Measurements from ENCODE around the gene ARID1B.

Gene ARID1B

DNA sequence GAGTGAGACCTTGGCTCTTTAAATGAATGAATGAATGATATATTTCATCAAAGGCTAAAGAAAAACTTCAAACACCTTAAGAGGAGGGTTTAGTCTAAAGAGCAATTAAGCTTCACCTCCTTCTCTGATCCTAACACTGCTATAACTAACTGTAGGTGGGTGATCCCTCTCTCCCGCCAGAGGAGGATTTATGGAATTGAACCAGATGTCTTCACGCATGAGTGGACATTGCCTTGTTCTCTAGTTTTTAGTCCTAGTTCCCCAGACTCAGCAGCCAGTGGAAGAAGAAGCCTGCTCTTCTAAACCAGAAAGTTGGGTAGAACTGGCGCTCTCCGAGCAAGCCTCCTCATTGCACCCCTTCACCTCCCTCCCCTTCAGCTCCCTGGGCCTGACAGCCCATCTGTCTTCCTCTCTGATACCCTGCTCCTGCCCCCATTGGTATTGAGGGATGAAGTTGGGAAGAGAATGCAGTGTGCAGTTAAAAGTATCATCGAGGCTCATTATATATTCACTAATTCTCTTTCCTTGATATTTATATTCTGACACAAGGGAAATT lies 142.7 kb downstream of the ARID1B start:
- CTCF ChIA-PET, result interaction anchor here (1.0 to 1.8 kb wide), 4 partner anchors 10 to 36 kb away, joined by 3 to 5 read pairs (median 4); no protein-coding TSS in a partner anchor
- DNase-seq (ENCODE audit: extremely low spot score), result no peak

GRCh38 chr6:156924246-156924645 lies 147.1 kb downstream of the ARID1B start:
- TF ChIP-seq, protein P1, sequence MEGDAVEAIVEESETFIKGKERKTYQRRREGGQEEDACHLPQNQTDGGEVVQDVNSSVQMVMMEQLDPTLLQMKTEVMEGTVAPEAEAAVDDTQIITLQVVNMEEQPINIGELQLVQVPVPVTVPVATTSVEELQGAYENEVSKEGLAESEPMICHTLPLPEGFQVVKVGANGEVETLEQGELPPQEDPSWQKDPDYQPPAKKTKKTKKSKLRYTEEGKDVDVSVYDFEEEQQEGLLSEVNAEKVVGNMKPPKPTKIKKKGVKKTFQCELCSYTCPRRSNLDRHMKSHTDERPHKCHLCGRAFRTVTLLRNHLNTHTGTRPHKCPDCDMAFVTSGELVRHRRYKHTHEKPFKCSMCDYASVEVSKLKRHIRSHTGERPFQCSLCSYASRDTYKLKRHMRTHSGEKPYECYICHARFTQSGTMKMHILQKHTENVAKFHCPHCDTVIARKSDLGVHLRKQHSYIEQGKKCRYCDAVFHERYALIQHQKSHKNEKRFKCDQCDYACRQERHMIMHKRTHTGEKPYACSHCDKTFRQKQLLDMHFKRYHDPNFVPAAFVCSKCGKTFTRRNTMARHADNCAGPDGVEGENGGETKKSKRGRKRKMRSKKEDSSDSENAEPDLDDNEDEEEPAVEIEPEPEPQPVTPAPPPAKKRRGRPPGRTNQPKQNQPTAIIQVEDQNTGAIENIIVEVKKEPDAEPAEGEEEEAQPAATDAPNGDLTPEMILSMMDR (IDR thresholded peaks at IDR 0.05; ENCODE audit: control extremely low read depth, extremely low read depth, low read depth, missing control alignments), result no peak
- no peak for DNase-seq (ENCODE audit: extremely low spot score)
- CTCF ChIA-PET, result interaction anchor here (1.0 to 2.1 kb wide), 9 partner anchors 9 to 40 kb away, joined by 3 to 6 read pairs (median 3); no protein-coding TSS in a partner anchor
- POLR2A ChIA-PET, result no interaction called here

More for the DNA sequence above, 142.7 kb downstream of the ARID1B start:
- TF ChIP-seq, protein P1 (IDR thresholded peaks at IDR 0.05; ENCODE audit: control extremely low read depth, extremely low read depth, low read depth, missing control alignments), result no peak
- POLR2A ChIA-PET, result no interaction called here

DNA sequence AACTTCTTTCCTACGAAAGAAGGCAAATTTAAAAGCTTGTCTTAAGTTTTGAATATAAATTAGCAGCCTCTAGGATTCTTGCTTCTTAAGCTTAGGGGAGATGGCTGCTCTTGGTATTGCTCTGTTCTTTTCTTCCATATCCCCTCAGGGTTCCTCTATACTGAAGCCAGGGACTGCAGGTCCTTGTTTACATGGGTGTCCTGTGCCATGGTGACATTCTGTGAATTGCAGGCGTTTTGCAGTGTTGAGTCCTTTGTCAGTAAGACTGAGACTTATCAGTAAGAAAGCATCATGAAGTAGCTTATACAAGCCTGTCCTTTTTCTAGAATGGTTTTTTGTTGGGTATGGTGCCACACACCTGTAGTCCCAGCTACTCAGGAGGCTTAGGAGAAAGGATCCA lies 147.8 kb downstream of the ARID1B start:
- TF ChIP-seq, protein P1 (IDR thresholded peaks at IDR 0.05; ENCODE audit: control extremely low read depth, extremely low read depth, low read depth, missing control alignments), result no peak
- POLR2A ChIA-PET, result no interaction called here
- CTCF ChIA-PET, result interaction anchor here (0.9 to 2.1 kb wide), 11 partner anchors 9 to 360 kb away, joined by 3 to 6 read pairs (median 3); no protein-coding TSS in a partner anchor

DNA sequence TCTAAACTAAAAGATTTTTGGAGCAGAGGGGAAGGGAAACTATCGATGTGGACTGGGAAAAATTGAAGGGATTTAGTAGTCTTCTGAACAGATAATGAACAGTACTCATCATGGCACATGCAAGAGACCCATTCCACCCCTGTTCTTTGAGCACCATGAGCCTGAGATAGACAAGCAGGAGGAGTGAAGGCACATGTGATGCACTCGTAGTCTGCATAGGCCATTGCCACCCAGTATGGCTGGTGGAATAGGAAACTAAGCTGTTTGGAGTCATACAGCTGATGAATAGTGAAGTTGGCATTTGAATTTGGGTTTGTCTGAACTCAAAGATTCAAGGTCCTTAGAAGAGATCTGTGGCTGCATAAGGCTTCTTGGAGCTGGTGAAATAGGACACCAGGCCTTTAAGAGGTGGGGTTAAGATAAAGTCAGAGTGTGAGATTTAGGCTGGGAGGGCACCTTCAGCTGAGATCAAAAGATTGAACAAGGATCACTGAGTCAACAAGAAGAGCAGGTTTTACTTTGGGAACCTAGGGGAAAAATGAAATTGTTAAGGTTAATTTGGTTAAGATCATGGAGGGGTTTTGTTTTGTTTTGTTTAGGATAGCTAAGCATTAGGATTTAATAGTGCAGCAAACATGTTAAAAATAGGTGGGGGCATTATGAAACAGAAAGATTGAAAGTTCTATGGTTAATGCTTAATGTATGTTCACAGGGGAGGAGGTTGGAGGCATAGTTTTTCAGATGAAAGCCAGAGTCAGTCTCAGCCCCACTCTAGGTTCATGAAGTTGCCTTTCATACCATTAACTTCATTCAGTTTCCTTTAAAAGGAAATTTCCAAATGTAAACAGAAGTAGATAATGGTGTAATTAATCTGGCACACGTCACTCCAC lies 148.8 kb downstream of the ARID1B start:
- no peak for DNase-seq (ENCODE audit: extremely low spot score)
- CTCF ChIA-PET, result interaction anchor here (0.8 to 2.1 kb wide), 9 partner anchors 11 to 361 kb away, joined by 3 to 6 read pairs (median 4); no protein-coding TSS in a partner anchor
- TF ChIP-seq, protein P1 (IDR thresholded peaks at IDR 0.05; ENCODE audit: control extremely low read depth, extremely low read depth, low read depth, missing control alignments), result no peak
- POLR2A ChIA-PET, result no interaction called here

More for the DNA sequence above, 147.8 kb downstream of the ARID1B start:
- DNase-seq (ENCODE audit: extremely low spot score), result no peak

DNA sequence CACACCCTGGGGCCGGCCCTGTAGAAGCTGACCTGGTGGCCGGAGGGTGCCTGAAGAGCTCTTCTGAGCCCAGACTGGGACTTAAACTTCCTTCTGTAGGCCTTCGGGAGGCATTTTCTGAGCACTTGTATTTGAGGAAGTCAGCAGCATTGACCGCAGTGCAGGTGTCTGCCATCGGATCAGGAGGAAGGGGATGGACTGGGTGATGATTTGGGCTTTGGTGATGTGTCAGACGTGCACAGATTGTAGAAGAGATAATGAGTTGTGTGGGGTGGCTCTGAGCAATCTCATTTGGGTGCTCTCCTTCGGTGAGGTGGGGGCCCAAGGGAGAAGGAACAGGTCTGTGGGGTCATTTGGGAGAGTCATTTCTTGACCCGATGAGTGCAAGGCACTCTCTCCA lies 150.9 kb downstream of the ARID1B start:
- ChIA-PET POLR2A (no interaction called here), CTCF (no interaction called here)

GRCh38 chr6:156928972-156929371 lies 151.8 kb downstream of the ARID1B start:
- POLR2A ChIA-PET, result no interaction called here
- CTCF ChIA-PET, result no interaction called here
- no peak for DNase-seq (ENCODE audit: extremely low spot score)
- TF ChIP-seq, protein P1 (IDR thresholded peaks at IDR 0.05; ENCODE audit: control extremely low read depth, extremely low read depth, low read depth, missing control alignments), result no peak

More for the DNA sequence above, 150.9 kb downstream of the ARID1B start:
- DNase-seq (ENCODE audit: extremely low spot score), result no peak
- TF ChIP-seq, protein P1 (IDR thresholded peaks at IDR 0.05; ENCODE audit: control extremely low read depth, extremely low read depth, low read depth, missing control alignments), result no peak

Data from GM10248 (cell line).